DND-41 (cell line): ENCODE data around the gene WIF1.

Source experiments
- ATAC-seq: fragments of 200-7000 bp; cut with Tn5 transposase; 3 replicates; pipeline ENCODE4 v1.9.1; 2021; ENCODE audit warnings: low read depth; ENCODE audit not compliant: insufficient read depth
- DNase-seq: peaks from one replicate; pipeline ENCODE4 v3.0.0-alpha.2; 2020
- H2AFZ ChIP-seq: 2 replicates; pipeline ENCODE4 v1.6.0; 2012; ENCODE audit warnings: low read depth, low read length
- H3K27ac ChIP-seq: 2 replicates; pipeline ENCODE4 v1.5.1; 2012; ENCODE audit warnings: low read length, inconsistent platforms
- H3K27me3 ChIP-seq: fragments of 200-600 bp; sonication (generic); 2 replicates; pipeline ENCODE4 v1.6.0; 2012; ENCODE audit warnings: low read length, mild to moderate bottlenecking, inconsistent platforms; ENCODE audit not compliant: insufficient read depth, poor library complexity
- H3K36me3 ChIP-seq: 2 replicates; pipeline ENCODE4 v1.5.1; 2012; ENCODE audit warnings: low read length, inconsistent platforms; ENCODE audit not compliant: insufficient read depth
- H3K4me1 ChIP-seq: 2 replicates; pipeline ENCODE4 v1.5.1; 2012; ENCODE audit warnings: mild to moderate bottlenecking, low read length; ENCODE audit not compliant: insufficient read depth
- H3K4me2 ChIP-seq: 2 replicates; pipeline ENCODE4 v1.6.0; 2012; ENCODE audit warnings: mild to moderate bottlenecking, moderate library complexity, low read length, inconsistent platforms; ENCODE audit not compliant: insufficient read depth
- H3K4me3 ChIP-seq, 2 experiments: fragments of 200-600 bp in 1 of 2; shearing (Covaris generic) in 1 of 2; 2 replicates each; pipeline ENCODE4 v1.5.1; 2012 to 2016; ENCODE audit warnings: inconsistent platforms in 2 of 2, low read length in 2 of 2, mild to moderate bottlenecking in 2 of 2, low read depth in 1 of 2, moderate library complexity in 1 of 2
- H3K79me2 ChIP-seq: 2 replicates; pipeline ENCODE4 v1.6.0; 2012; ENCODE audit warnings: low read length, inconsistent platforms; ENCODE audit not compliant: insufficient read depth
- H3K9ac ChIP-seq: 2 replicates; pipeline ENCODE4 v1.6.0; 2012; ENCODE audit warnings: low read depth, mild to moderate bottlenecking, inconsistent platforms, low read length, moderate library complexity
- H3K9me3 ChIP-seq: 2 replicates; pipeline ENCODE4 v1.5.1; 2012; ENCODE audit warnings: low read length, moderate library complexity, mild to moderate bottlenecking, inconsistent platforms; ENCODE audit not compliant: insufficient read depth, severe bottlenecking
- H4K20me1 ChIP-seq: 2 replicates; pipeline ENCODE4 v1.6.0; 2012; ENCODE audit warnings: low read length; ENCODE audit not compliant: insufficient read depth
- CTCF ChIP-seq: IDR thresholded peaks from 2 replicates; pipeline ENCODE4 v1.5.1; 2012; ENCODE audit warnings: borderline replicate concordance, low read length, moderate library complexity, mild to moderate bottlenecking; ENCODE audit not compliant: poor library complexity, severe bottlenecking; ENCODE audit errors: extremely low read depth
- EZH2 ChIP-seq: IDR thresholded peaks from 3 replicates; pipeline ENCODE4 v1.6.1; 2012; ENCODE audit warnings: borderline replicate concordance, low read depth, mild to moderate bottlenecking, moderate library complexity, low read length, inconsistent platforms; ENCODE audit not compliant: severe bottlenecking

The WIF1 gene

GRCh38 chr12:65168681-65169319, 47.7 kb upstream of the WIF1 start:
- peaks cover 45% of the 10 kb centered on the region for H3K4me1 ChIP-seq
- peak overlapping the region; percentile 85 for H3K27ac ChIP-seq
- H3K9ac ChIP-seq: peak overlapping the region; percentile 90
- peak overlapping the region; percentile 77 to 91; a peak in 3 of 4 replicates for H3K4me3 ChIP-seq
- ATAC-seq (no peak), DNase-seq (no peak)
- H4K20me1 ChIP-seq: peaks cover 31% of the 10 kb centered on the region
- H3K4me2 ChIP-seq: peak overlapping the region; percentile 78
- peak overlapping the region; percentile 93 for H2AFZ ChIP-seq
- H3K27me3 ChIP-seq: no peaks in the 10 kb centered on the region
- peaks cover 49% of the 10 kb centered on the region for H3K79me2 ChIP-seq
- peaks cover 16% of the 10 kb centered on the region for H3K36me3 ChIP-seq
- no peak for TF ChIP-seq EZH2
- no peak for TF ChIP-seq CTCF
- no peaks in the 10 kb centered on the region for H3K9me3 ChIP-seq

GRCh38 chr12:65164774-65165173, 43.7 kb upstream of the WIF1 start:
- DNase-seq (no peak), ATAC-seq (no peak)
- no peak overlapping the region for H3K4me2 ChIP-seq
- H3K27me3 ChIP-seq: peaks cover 3% of the 10 kb centered on the region
- no peaks in the 10 kb centered on the region for H3K9me3 ChIP-seq
- no peak overlapping the region for H3K9ac ChIP-seq
- peaks cover 11% of the 10 kb centered on the region for H3K4me1 ChIP-seq
- no peak overlapping the region for H3K27ac ChIP-seq
- H3K4me3 ChIP-seq: no peak overlapping the region
- peaks cover 9% of the 10 kb centered on the region for H3K79me2 ChIP-seq
- TF ChIP-seq EZH2 (no peak), CTCF (no peak)
- H3K36me3 ChIP-seq: no peaks in the 10 kb centered on the region; the same call in 1 of the 2 replicates
- H4K20me1 ChIP-seq: no peaks in the 10 kb centered on the region
- no peak overlapping the region for H2AFZ ChIP-seq

- no peak for ATAC-seq
- Histone ChIP-seq H3K4me1 (peaks cover 11% of the 10 kb centered on the region), H3K4me2 (no peak overlapping the region), H3K36me3 (no peaks in the 10 kb centered on the region), H3K27me3 (peaks cover 3% of the 10 kb centered on the region), H3K27ac (no peak overlapping the region), H3K9ac (no peak overlapping the region), H2AFZ (no peak overlapping the region), H3K79me2 (peaks cover 4% of the 10 kb centered on the region), H3K9me3 (no peaks in the 10 kb centered on the region), H4K20me1 (no peaks in the 10 kb centered on the region), H3K4me3 (no peak overlapping the region)
- DNase-seq: no peak
- no peak for TF ChIP-seq CTCF
- TF ChIP-seq EZH2: no peak
Measured at GRCh38 chr12:65164244-65164643, 43.1 kb upstream of the WIF1 start.

GRCh38 chr12:65162609-65163008, 41.5 kb upstream of the WIF1 start:
- H3K4me2 ChIP-seq: no peak overlapping the region
- H3K9ac ChIP-seq: no peak overlapping the region
- DNase-seq (no peak), ATAC-seq (no peak)
- H3K27me3 ChIP-seq: peaks cover 3% of the 10 kb centered on the region
- H3K4me1 ChIP-seq: no peaks in the 10 kb centered on the region
- no peak overlapping the region for H3K27ac ChIP-seq
- no peaks in the 10 kb centered on the region for H4K20me1 ChIP-seq
- H3K79me2 ChIP-seq: no peaks in the 10 kb centered on the region
- H3K4me3 ChIP-seq: no peak overlapping the region
- TF ChIP-seq EZH2 (no peak), CTCF (no peak)
- no peaks in the 10 kb centered on the region for H3K36me3 ChIP-seq
- H2AFZ ChIP-seq: no peak overlapping the region
- no peaks in the 10 kb centered on the region for H3K9me3 ChIP-seq
